ENCODE data around the gene PDE2A. TPM values are rescaled to one million over a fixed set of nuclear protein-coding genes. Genes with fewer than 3 reads are reported as not detected.

PDE2A gene
- total RNA-seq, 1 donor from 2014 or later: 65.9 TPM

DNA sequence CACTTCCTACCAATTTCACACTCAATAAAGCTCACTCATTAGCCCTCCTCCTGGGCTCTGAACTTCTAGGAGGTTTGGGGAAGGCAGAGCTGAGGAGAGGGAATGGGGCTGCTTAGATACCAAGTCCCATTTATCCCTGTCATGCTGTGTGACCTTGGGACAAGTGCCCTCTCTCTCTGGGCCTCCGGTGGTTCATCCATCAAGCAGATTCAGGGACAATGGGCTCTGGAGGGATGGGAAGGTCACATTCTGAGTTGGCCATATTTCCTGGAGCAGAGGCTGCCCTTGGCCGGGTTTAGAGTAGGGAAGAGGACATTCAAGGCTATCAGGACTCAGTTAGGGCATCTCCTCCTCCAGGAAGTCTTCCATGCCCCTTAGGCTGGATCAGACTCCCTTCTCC is 66.7 kb downstream of the PDE2A start:
- peaks cover 12% of the 10 kb centered on the region for H3K27me3 Mint-ChIP-seq (ENCODE audit: unreplicated experiment)
- H3K36me3 Mint-ChIP-seq (ENCODE audit: low read depth, unreplicated experiment): peaks cover 15% of the 10 kb centered on the region

DNA sequence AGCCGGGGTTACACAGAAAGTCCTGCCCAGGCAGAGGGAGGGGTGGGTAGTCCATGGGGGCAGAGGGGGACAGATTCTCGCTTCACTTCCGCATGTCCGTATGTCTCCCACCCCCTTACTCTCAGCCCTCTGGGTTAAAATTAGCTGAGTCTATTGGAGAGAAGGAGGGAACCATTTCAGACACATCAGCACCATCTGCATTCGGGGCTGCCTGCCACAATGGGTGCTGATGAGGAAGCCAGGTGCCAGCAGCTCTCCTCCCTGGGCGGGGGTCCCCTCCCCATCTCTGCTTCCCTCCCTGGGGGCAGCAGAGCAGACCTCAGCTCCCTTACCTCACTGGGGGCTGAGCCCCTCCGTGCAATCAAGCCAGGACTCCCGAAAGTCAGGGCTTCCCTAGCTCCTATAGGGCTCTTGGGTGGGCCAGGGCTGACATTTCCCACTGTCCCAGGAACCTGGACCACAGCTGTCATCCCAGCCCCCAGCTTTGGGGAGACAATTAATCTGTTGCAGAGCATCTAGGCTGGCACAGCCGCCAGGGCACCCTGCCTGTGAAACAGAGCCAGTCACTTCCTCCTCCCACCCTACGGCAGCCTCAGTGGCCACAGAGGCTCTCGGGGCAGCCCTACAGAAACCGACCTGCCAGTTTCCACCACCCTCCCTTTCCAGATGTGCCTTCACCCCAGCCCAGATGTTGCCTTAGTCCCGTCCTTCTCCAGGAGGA is 67.3 kb downstream of the PDE2A start:
- TF ChIP-seq, protein P1, sequence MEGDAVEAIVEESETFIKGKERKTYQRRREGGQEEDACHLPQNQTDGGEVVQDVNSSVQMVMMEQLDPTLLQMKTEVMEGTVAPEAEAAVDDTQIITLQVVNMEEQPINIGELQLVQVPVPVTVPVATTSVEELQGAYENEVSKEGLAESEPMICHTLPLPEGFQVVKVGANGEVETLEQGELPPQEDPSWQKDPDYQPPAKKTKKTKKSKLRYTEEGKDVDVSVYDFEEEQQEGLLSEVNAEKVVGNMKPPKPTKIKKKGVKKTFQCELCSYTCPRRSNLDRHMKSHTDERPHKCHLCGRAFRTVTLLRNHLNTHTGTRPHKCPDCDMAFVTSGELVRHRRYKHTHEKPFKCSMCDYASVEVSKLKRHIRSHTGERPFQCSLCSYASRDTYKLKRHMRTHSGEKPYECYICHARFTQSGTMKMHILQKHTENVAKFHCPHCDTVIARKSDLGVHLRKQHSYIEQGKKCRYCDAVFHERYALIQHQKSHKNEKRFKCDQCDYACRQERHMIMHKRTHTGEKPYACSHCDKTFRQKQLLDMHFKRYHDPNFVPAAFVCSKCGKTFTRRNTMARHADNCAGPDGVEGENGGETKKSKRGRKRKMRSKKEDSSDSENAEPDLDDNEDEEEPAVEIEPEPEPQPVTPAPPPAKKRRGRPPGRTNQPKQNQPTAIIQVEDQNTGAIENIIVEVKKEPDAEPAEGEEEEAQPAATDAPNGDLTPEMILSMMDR (IDR thresholded peaks at IDR 0.05; ENCODE audit: unreplicated experiment): no peak
- H3K4me1 Mint-ChIP-seq (ENCODE audit: unreplicated experiment): peaks cover 20% of the 10 kb centered on the region
- H3K27me3 Mint-ChIP-seq (ENCODE audit: unreplicated experiment): peaks cover 9% of the 10 kb centered on the region
- H3K36me3 Mint-ChIP-seq (ENCODE audit: low read depth, unreplicated experiment): peaks cover 12% of the 10 kb centered on the region
- H3K27ac Mint-ChIP-seq (ENCODE audit: unreplicated experiment): no peak overlapping the region
- H3K9me3 Mint-ChIP-seq (ENCODE audit: unreplicated experiment): no peaks in the 10 kb centered on the region
- H3K4me3 Mint-ChIP-seq (ENCODE audit: unreplicated experiment): no peak overlapping the region
- no peak for DNase-seq (ENCODE audit: low spot score)

More for the DNA sequence above, 66.7 kb downstream of the PDE2A start:
- peaks cover 21% of the 10 kb centered on the region for H3K4me1 Mint-ChIP-seq (ENCODE audit: unreplicated experiment)
- H3K9me3 Mint-ChIP-seq (ENCODE audit: unreplicated experiment): no peaks in the 10 kb centered on the region
- H3K27ac Mint-ChIP-seq (ENCODE audit: unreplicated experiment): no peak overlapping the region
- H3K4me3 Mint-ChIP-seq (ENCODE audit: unreplicated experiment): no peak overlapping the region
- TF ChIP-seq, protein P1 (IDR thresholded peaks at IDR 0.05; ENCODE audit: unreplicated experiment): no peak
- no peak for DNase-seq (ENCODE audit: low spot score)

DNA sequence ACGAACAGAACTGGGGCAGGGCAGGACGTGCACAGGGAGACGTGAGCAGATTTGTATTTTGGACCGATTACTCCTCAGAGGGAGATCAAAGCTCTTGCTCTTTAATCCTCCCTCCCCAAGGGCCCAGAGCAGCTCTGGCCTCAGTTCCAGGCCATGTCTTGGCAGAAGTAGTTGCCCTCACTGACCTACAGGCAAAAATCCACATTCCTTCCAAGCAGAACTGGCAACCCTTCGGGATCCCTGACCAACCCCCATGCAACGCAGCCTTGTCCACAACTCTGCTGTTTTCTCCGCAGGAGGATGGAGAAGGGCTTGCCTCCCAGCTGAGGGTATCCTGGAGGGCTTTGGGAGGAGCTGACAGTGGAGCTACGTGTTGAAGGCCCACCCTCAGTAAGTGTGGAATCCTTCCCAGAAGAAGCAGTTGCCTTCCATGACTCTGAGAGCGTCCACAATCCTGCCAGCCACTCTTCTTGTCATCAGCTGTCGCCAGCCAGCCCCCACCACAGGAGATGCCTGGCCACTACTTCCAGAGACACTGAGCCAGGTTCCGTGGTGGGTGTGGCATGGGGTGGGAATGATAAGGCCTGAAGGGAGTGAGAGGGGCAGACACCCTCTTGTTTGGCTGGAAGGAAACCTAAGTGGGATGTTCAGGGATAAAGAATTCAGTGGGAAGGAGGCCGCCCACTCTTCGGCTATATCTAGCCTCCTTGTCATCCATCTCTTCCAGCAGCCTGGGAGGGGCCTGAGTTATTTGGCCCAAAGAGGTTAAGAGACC is 68.1 kb downstream of the PDE2A start:
- H3K4me1 Mint-ChIP-seq (ENCODE audit: unreplicated experiment): peaks cover 21% of the 10 kb centered on the region
- H3K36me3 Mint-ChIP-seq (ENCODE audit: low read depth, unreplicated experiment): peaks cover 11% of the 10 kb centered on the region
- no peak overlapping the region for H3K27ac Mint-ChIP-seq (ENCODE audit: unreplicated experiment)
- TF ChIP-seq, protein P1 (IDR thresholded peaks at IDR 0.05; ENCODE audit: unreplicated experiment): no peak
- no peaks in the 10 kb centered on the region for H3K9me3 Mint-ChIP-seq (ENCODE audit: unreplicated experiment)
- no peak overlapping the region for H3K4me3 Mint-ChIP-seq (ENCODE audit: unreplicated experiment)
- DNase-seq (ENCODE audit: low spot score): no peak
- peaks cover 8% of the 10 kb centered on the region for H3K27me3 Mint-ChIP-seq (ENCODE audit: unreplicated experiment)

DNA sequence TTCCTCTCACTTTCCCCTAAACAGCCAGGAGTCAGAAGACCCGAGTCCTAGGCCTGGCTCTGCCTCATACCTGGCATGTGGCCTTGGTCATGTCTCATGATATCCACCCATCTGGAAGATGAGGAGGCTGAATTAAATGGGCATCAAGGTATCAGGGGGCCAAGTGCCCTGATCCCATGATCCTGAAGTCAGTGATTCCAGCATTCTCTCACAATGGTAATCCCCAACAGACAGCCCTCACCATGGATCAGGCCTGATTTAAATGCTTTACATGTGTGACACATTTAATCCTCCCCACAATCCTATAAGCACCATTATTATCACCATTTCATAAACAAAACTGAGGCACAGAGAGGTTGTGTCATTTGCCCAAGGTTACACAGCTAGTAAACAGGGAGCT is 70.0 kb downstream of the PDE2A start:
- Mint-ChIP-seq H3K4me3 (ENCODE audit: unreplicated experiment) (no peak overlapping the region), H3K27me3 (ENCODE audit: unreplicated experiment) (peaks cover 14% of the 10 kb centered on the region), H3K9me3 (ENCODE audit: unreplicated experiment) (no peaks in the 10 kb centered on the region), H3K27ac (ENCODE audit: unreplicated experiment) (peak overlapping the region; percentile 30), H3K36me3 (ENCODE audit: low read depth, unreplicated experiment) (peaks cover 18% of the 10 kb centered on the region), H3K4me1 (ENCODE audit: unreplicated experiment) (peaks cover 29% of the 10 kb centered on the region)
- DNase-seq (ENCODE audit: low spot score): no peak
- TF ChIP-seq, protein P1 (IDR thresholded peaks at IDR 0.05; ENCODE audit: unreplicated experiment): no peak
